GM12878 (cell line): ENCODE measurements around the gene MEF2C. TPM values are rescaled to one million over a fixed set of nuclear protein-coding genes. Genes with fewer than 3 reads are reported as not detected.

ENCODE experiments used
- ATAC-seq: fragments of 200-7000 bp; cut with Tn5 transposase; 3 replicates; pipeline ENCODE4 v1.9.1; 2020; ENCODE audit warnings: mild to moderate bottlenecking, moderate library complexity
- BruUV-seq: library from RNA; stranded (reverse); fragments of 400-500 nt; replicated peaks from 2 replicates; lab custom pipeline; 2021; lab: Mats Ljungman, UMichigan
- CTCF ChIA-PET: fragments of 300-600 bp; sonication (Branson Sonifier 250); formaldehyde crosslinking; extraction: SDS; loops from one replicate; lab custom pipeline; 2021; ENCODE audit warnings: inconsistent platforms; lab: Yijun Ruan, JAX
- POLR2A ChIA-PET: fragments of 350-600 bp; formaldehyde crosslinking; extraction: SDS; loops from one replicate; lab custom pipeline; 2021; ENCODE audit warnings: inconsistent platforms; lab: Charles Lee
- RAD21 ChIA-PET: fragments of 300-600 bp; sonication (Branson Sonifier 250); formaldehyde crosslinking; loops from one replicate; lab custom pipeline; 2023; ENCODE audit warnings: antibody characterized with exemption; ENCODE audit not compliant: unreplicated experiment; lab: Charles Lee
- SMC1A ChIA-PET: fragments of 300-600 bp; sonication (Branson Sonifier 250); formaldehyde crosslinking; loops from one replicate; lab custom pipeline; 2023; ENCODE audit not compliant: unreplicated experiment, uncharacterized antibody; lab: Charles Lee
- DNase-seq: peaks from one replicate; pipeline ENCODE4 v3.0.0-alpha.2; 2011; ENCODE audit warnings: low read depth, low spot score
- FAIRE-seq: peaks from 3 replicates; lab custom pipeline; 2011; peaks lifted over from hg19 to GRCh38; lab: Jason Lieb, UNC
- H2AFZ ChIP-seq: 2 replicates; pipeline ENCODE4 v1.6.0; 2011; ENCODE audit warnings: low read depth, low read length, control low read depth; ENCODE audit not compliant: control insufficient read depth
- H3K27ac ChIP-seq: 2 replicates; pipeline ENCODE4 v1.5.1; 2011; ENCODE audit warnings: control low read depth; ENCODE audit not compliant: control insufficient read depth, insufficient read depth
- H3K27me3 ChIP-seq, 2 experiments: replicated peaks in 1 of 2; 2 replicates each; pipeline versions ENCODE4 v1.6.0 to v1.6.1; 2011; ENCODE audit warnings: low read length in 1 of 2; ENCODE audit not compliant: control insufficient read depth in 2 of 2, insufficient read depth in 2 of 2
- H3K36me3 ChIP-seq, 2 experiments: 2 replicates each; pipeline ENCODE4 v1.5.1; 2011; ENCODE audit warnings: low read length in 1 of 2; ENCODE audit not compliant: control insufficient read depth in 2 of 2, insufficient read depth in 2 of 2
- H3K4me1 ChIP-seq: 2 replicates; pipeline ENCODE4 v1.6.1; 2011; ENCODE audit warnings: mild to moderate bottlenecking, low read length, moderate library complexity, mixed read lengths; ENCODE audit not compliant: control insufficient read depth, insufficient read depth
- H3K4me2 ChIP-seq: 2 replicates; pipeline ENCODE4 v1.6.0; 2011; ENCODE audit warnings: control low read depth; ENCODE audit not compliant: control insufficient read depth, insufficient read depth
- H3K4me3 ChIP-seq: fragments of 200-600 bp; sonication (generic); 2 replicates; pipeline ENCODE4 v1.5.1; 2016
- H3K79me2 ChIP-seq: 2 replicates; pipeline ENCODE4 v1.6.0; 2011; ENCODE audit warnings: low read length; ENCODE audit not compliant: control insufficient read depth, insufficient read depth
- H3K9ac ChIP-seq: 2 replicates; pipeline ENCODE4 v1.8.0; 2011; ENCODE audit warnings: low read length, control low read depth, mixed read lengths; ENCODE audit not compliant: control insufficient read depth, insufficient read depth
- H3K9me3 ChIP-seq: replicated peaks from 3 replicates; pipeline ENCODE4 v1.5.1; 2011; ENCODE audit warnings: mild to moderate bottlenecking, low read length; ENCODE audit not compliant: control insufficient read depth, insufficient read depth
- H4K20me1 ChIP-seq: 2 replicates; pipeline ENCODE4 v1.6.0; 2011; ENCODE audit not compliant: control insufficient read depth, insufficient read depth
- CBX5 ChIP-seq: sonication (generic); IDR thresholded peaks from 2 replicates; pipeline ENCODE4 v1.6.1; 2016; ENCODE audit warnings: low read depth, moderate library complexity, mild to moderate bottlenecking, inconsistent platforms
- CHD2 ChIP-seq: IDR thresholded peaks from 2 replicates; pipeline ENCODE4 v1.6.1; 2011; ENCODE audit warnings: low read depth, low read length, improper control_type of control experiment, borderline replicate concordance
- DPF2 ChIP-seq: fragments of 450-650 bp; IDR thresholded peaks from 2 replicates; pipeline ENCODE4 v1.6.1; 2017; ENCODE audit warnings: mild to moderate bottlenecking
- EP300 ChIP-seq, 2 experiments: fragments of 150-350 bp in 1 of 2; IDR thresholded peaks; 2 replicates each; pipeline ENCODE4 v1.6.1; 2011 to 2012; ENCODE audit warnings: low read depth in 2 of 2, low read length in 2 of 2, borderline replicate concordance in 1 of 2, improper control_type of control experiment in 1 of 2, inconsistent platforms in 1 of 2; ENCODE audit not compliant: control insufficient read depth in 1 of 2
- FOXM1 ChIP-seq: IDR thresholded peaks from 2 replicates; pipeline ENCODE4 v1.6.1; 2012; ENCODE audit warnings: low read depth, mild to moderate bottlenecking, inconsistent platforms, low read length, moderate library complexity
- JUNB ChIP-seq: IDR thresholded peaks from 2 replicates; pipeline ENCODE4 v1.6.1; 2016; ENCODE audit warnings: antibody characterized with exemption, mild to moderate bottlenecking
- KDM1A ChIP-seq: fragments of 200-600 bp; sonication (generic); IDR thresholded peaks from 2 replicates; pipeline ENCODE4 v1.6.1; 2016; ENCODE audit warnings: borderline replicate concordance
- PAX5 ChIP-seq: IDR thresholded peaks from 2 replicates; pipeline ENCODE4 v1.6.1; 2011; ENCODE audit warnings: low read depth, low read length, borderline replicate concordance
- SMARCA5 ChIP-seq: fragments of 450-650 bp; IDR thresholded peaks from 2 replicates; pipeline ENCODE4 v1.6.1; 2017; ENCODE audit warnings: mild to moderate bottlenecking
- SRF ChIP-seq, 2 experiments: IDR thresholded peaks; 2 replicates each; pipeline ENCODE4 v1.6.1; 2011; ENCODE audit warnings: low read depth in 2 of 2, low read length in 2 of 2, mild to moderate bottlenecking in 1 of 2, moderate library complexity in 1 of 2
- TCF7 ChIP-seq: IDR thresholded peaks from 2 replicates; pipeline ENCODE4 v1.6.1; 2014; ENCODE audit warnings: antibody characterized with exemption, borderline replicate concordance
- ZBED1 ChIP-seq: IDR thresholded peaks from 2 replicates; pipeline ENCODE4 v1.6.1; 2016; ENCODE audit warnings: borderline replicate concordance
- ZNF24 ChIP-seq: fragments of 450-650 bp; IDR thresholded peaks from 2 replicates; pipeline ENCODE4 v1.6.1; 2017; ENCODE audit warnings: antibody characterized with exemption, mild to moderate bottlenecking
- ZSCAN29 ChIP-seq: fragments of 450-650 bp; IDR thresholded peaks from 2 replicates; pipeline ENCODE4 v1.6.1; 2017; ENCODE audit warnings: mild to moderate bottlenecking, moderate library complexity
- WGBS: methylation state at CpG from one replicate; pipeline ENCODE4 v1.1.6; 2016; ENCODE audit warnings: low lambda C conversion rate; ENCODE audit not compliant: insufficient replicate concordance, insufficient coverage; ENCODE audit errors: missing lambda C conversion rate; 5-methylcytosine and 5-hydroxymethylcytosine counted together
- in situ Hi-C: fragments of 300-500 bp; cut with MboI; formaldehyde crosslinking; loops from 9 replicates; pipeline ENCODE4 v1.14.3; 2018; ENCODE audit warnings: mixed read lengths
- intact Hi-C: fragments of 100-400 bp; cut with micrococcal nuclease; formaldehyde crosslinking; loops from one replicate; pipeline ENCODE4 v1.14.2; 2022; ENCODE audit not compliant: unreplicated experiment
- polyA plus RNA-seq, 11 experiments: library from polyadenylated mRNA; depleted of rRNA in 4 of 11; unstranded in 6 of 11; stranded (reverse) in 5 of 11; fragments of >200 nt; fragmentation: Nextera tagmentation in 4 of 11; fragmentation: Illumina TruSeq in 1 of 11; extraction: Ambion mirVana in 4 of 11; extraction: Trizol in 1 of 11; gene quantifications; 1 replicate in 1 of 11; 2 replicates in 10 of 11; pipeline versions ENCODE4 v1.2.1 to v1.2.3, GENCODE V29; 2011 to 2016; ENCODE audit warnings: inconsistent platforms in 2 of 11, missing spikeins in 2 of 11, low read depth in 1 of 11
- total RNA-seq, 4 experiments: library from RNA; depleted of rRNA in 3 of 4; stranded (reverse); fragments of >200 nt in 3 of 4; fragmentation: Illumina TruSeq in 1 of 4; extraction: Trizol in 1 of 4; gene quantifications; 2 replicates each; pipeline versions ENCODE4 v1.2.1 to v1.2.3, GENCODE V29; 2013 to 2021
- TF ChIP-seq, protein P1 (sequence below): fragments of 450-650 bp; IDR thresholded peaks from 2 replicates; pipeline ENCODE4 v1.6.1; 2017; ENCODE audit warnings: low read depth, mild to moderate bottlenecking, moderate library complexity
- TF ChIP-seq, protein P2 (sequence below): fragments of 450-650 bp; formaldehyde crosslinking; IDR thresholded peaks from 2 replicates; pipeline ENCODE4 v1.4.0; 2020; ENCODE audit warnings: mild to moderate bottlenecking, moderate library complexity

MEF2C gene
- total and polyA plus RNA-seq, 10 of the 15 experiments (the other 5 are each of a cell fraction or from before 2014, with no cell fraction given): 104 to 225 (median 180) TPM

DNA sequence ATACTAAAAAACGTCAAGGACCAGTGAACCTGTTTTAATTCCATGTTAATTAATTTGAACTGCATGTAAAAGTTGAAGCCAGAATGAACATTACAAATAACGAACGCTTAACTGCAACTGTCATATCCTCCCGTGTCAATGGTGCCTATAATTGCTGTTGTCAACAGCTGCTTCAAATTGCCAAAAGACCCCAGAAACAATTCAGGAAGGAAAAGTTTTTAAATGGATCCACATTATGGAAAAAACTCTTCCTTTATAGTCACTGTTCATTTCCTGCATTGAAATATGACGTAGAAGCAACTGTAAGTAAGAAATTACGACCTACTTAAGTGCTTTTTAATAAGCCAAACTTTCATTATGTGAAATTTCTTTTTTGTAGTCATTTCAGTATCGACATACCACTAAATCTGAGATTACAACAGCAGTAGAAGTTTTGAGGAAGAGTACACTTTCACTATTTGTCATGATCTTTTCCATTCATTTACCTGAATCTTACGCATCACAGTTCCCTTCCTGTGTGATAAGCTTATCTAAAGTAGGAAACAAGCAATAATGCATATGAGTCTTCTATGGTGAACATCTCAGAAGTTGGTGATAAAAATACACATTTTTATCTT is 37.8 kb downstream of the MEF2C start:
- SMC1A ChIA-PET: interaction anchor here (0.7 to 1.9 kb wide), 11 partner anchors 8 to 666 kb away, joined by 3 to 12 read pairs (median 3); no protein-coding TSS in a partner anchor
- Histone ChIP-seq H3K9ac (no peak overlapping the region), H2AFZ (no peak overlapping the region), H3K36me3 (peaks cover 0 to 14% of the 10 kb centered on the region in 2 experiments; a peak in 2 of 4 replicates), H3K27ac (peak overlapping the region; percentile 56), H3K4me2 (no peak overlapping the region), H3K79me2 (peaks cover 84% of the 10 kb centered on the region), H3K27me3 (no peaks in the 10 kb centered on the region), H3K4me3 (no peak overlapping the region), H3K4me1 (peaks cover 3% of the 10 kb centered on the region; the same call in 1 of the 2 replicates), H3K9me3 (peaks cover 7% of the 10 kb centered on the region), H4K20me1 (no peaks in the 10 kb centered on the region)
- intact Hi-C loops (no loop called here), in situ Hi-C loops (no loop called here)
- ATAC-seq: peak; percentile 82
- RAD21 ChIA-PET: interaction anchor here (0.7 to 2.8 kb wide), 11 partner anchors 8 to 252 kb away, joined by 3 to 12 read pairs (median 3); partner anchors contain the start of gene MEF2C
- peak; percentile 87 for FAIRE-seq
- CTCF ChIA-PET: interaction anchor here (0.6 to 1.7 kb wide), 8 partner anchors 9 to 237 kb away, joined by 3 to 6 read pairs (median 4); no protein-coding TSS in a partner anchor
- DNase-seq: peak; percentile 73
- 18% methylated on average over 8 of the region's 8 CpGs for WGBS
- POLR2A ChIA-PET: no interaction called here
- BruUV-seq: no TSS peak
- TF ChIP-seq CHD2 (no peak), KDM1A (no peak), FOXM1 (peak; percentile 83; the same call in 1 of the 2 replicates), JUNB (peak; percentile 99), TCF7 (peak; percentile 55; the same call in 1 of the 2 replicates), ZSCAN29 (no peak), ZNF24 (peak; percentile 79), DPF2 (peak; percentile 97), SRF (IDR thresholded peaks at IDR 0.05; ENCODE audit: low read depth in 2 of 2, low read length in 2 of 2) (no peak), SMARCA5 (no peak), EP300 (IDR thresholded peaks at IDR 0.05; ENCODE audit: borderline replicate concordance in 1 of 2, control insufficient read depth in 1 of 2, low read depth in 2 of 2, low read length in 2 of 2) (peak; percentile 77 to 98), PAX5 (peak; percentile 51; the same call in 1 of the 2 replicates), ZBED1 (peak; percentile 85; the same call in 1 of the 2 replicates), CBX5 (0 out of 2 replicates have a peak, but pooled peaks have one; percentile 60)
- TF ChIP-seq, protein P1, sequence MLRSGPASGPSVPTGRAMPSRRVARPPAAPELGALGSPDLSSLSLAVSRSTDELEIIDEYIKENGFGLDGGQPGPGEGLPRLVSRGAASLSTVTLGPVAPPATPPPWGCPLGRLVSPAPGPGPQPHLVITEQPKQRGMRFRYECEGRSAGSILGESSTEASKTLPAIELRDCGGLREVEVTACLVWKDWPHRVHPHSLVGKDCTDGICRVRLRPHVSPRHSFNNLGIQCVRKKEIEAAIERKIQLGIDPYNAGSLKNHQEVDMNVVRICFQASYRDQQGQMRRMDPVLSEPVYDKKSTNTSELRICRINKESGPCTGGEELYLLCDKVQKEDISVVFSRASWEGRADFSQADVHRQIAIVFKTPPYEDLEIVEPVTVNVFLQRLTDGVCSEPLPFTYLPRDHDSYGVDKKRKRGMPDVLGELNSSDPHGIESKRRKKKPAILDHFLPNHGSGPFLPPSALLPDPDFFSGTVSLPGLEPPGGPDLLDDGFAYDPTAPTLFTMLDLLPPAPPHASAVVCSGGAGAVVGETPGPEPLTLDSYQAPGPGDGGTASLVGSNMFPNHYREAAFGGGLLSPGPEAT: peak; percentile 85; the same call in 1 of the 2 replicates
- TF ChIP-seq, protein P2, sequence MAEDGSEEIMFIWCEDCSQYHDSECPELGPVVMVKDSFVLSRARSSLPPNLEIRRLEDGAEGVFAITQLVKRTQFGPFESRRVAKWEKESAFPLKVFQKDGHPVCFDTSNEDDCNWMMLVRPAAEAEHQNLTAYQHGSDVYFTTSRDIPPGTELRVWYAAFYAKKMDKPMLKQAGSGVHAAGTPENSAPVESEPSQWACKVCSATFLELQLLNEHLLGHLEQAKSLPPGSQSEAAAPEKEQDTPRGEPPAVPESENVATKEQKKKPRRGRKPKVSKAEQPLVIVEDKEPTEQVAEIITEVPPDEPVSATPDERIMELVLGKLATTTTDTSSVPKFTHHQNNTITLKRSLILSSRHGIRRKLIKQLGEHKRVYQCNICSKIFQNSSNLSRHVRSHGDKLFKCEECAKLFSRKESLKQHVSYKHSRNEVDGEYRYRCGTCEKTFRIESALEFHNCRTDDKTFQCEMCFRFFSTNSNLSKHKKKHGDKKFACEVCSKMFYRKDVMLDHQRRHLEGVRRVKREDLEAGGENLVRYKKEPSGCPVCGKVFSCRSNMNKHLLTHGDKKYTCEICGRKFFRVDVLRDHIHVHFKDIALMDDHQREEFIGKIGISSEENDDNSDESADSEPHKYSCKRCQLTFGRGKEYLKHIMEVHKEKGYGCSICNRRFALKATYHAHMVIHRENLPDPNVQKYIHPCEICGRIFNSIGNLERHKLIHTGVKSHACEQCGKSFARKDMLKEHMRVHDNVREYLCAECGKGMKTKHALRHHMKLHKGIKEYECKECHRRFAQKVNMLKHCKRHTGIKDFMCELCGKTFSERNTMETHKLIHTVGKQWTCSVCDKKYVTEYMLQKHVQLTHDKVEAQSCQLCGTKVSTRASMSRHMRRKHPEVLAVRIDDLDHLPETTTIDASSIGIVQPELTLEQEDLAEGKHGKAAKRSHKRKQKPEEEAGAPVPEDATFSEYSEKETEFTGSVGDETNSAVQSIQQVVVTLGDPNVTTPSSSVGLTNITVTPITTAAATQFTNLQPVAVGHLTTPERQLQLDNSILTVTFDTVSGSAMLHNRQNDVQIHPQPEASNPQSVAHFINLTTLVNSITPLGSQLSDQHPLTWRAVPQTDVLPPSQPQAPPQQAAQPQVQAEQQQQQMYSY (CRISPR knock-in tag): no peak
